ENCODE results near the gene TP53AIP1. TPM values are rescaled to one million over a fixed set of nuclear protein-coding genes. Genes with fewer than 3 reads are reported as not detected.

Gene TP53AIP1, protein sequence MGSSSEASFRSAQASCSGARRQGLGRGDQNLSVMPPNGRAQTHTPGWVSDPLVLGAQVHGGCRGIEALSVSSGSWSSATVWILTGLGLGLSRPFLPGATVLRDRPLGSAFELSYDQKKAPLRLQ
- not detected in 2 replicates for total RNA-seq

DNA sequence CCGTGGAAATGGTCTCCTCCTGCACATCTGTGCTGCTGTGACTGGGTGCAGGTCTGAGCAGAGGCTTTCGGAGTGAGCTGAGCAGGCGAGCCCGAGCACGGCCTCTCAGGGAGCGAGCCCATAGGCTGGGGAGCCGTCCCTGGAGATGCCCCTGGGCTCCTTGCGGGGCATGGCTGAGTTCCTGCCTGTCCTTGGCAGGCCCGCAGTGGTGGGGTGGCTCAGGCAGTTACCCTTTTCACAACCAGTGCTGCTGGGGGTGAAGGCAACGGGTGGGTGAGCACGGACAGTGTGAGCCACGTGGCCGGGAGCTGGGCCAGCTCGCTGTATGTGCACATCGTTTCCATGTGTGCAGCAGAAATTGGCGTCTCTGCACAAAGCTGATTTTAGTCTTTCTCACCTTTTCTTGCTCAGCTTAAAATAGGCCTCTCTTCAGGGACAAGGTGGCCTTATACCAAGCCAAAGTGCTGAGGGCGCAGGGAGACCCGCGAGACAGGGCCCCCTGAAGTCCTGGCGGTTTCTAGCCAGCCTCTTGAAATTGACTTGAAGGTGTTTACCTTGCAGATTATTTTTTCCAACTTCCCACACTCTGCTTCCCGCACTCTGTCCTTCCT is at the start of gene TP53AIP1:
Gene TP53AIP1 (minus strand): TSS at position 55 of the 611 bp plus-strand sequence. CDS start 5,053 bp downstream, outside the sequence.

DNA sequence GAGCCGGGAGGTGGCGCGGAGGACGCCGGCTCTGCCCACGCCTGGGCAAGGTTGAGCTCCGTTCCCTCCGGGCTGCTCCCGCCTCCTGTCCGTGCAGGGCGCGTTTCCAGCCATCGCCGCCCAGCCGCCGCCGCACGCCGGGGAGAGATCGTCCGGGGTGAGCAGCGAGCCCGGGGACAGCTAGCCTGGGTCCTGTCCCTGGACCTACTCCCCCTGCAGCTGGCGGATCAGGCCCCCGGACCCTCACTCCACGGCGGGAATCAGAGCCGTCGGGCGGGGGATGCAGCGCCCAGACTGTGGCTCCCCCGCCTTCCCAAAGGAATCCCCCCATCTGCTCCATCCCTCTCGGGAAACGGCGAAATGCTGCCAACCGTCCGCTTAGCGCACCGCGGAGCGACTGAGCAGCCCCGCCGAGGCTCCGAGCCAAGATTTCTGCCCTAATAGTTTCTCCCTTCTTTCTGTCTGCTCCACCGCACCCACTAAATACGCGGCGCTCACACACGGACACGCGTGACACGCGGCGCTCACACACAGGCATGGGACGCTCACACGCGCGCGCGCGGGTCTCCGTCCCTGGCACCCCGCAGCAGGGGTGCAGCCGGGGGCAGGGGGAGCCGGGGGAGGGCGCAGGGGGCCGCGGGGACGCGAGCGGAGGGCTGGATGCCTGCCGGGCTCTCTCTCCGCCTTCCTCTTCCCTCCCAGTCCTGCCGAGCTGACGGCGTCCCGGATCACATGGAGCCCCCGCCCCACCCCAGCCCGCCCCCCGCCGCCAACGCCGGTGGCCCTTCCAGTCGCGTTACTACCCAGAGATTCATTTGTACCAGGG is 51.9 kb downstream of the TP53AIP1 start, which contains the start of gene KCNJ5:
Gene KCNJ5 (plus strand): TSS at position 814 of the 826 bp plus-strand sequence. CDS start 19,918 bp downstream, outside the sequence.

Other genes with a start within 250 kb of the TP53AIP1 start
- gene FLI1, start 248.8 kb downstream of the TP53AIP1 start, total RNA-seq = 2.6 and 2.7 TPM in 2 replicates
- gene KCNJ1, start 75.6 kb downstream of the TP53AIP1 start, total RNA-seq = not detected in 2 replicates
- gene KCNJ5, start 51.5 kb downstream of the TP53AIP1 start, total RNA-seq = not detected in 2 replicates
- gene ARHGAP32, start 249.5 kb upstream of the TP53AIP1 start, total RNA-seq = 2.6 and 4.8 TPM in 2 replicates